ENCODE measurements around the gene SRPX2.
A peak's percentile ranks its signal among the peaks of the same experiment; 100 is the strongest.

SRPX2 gene

DNA sequence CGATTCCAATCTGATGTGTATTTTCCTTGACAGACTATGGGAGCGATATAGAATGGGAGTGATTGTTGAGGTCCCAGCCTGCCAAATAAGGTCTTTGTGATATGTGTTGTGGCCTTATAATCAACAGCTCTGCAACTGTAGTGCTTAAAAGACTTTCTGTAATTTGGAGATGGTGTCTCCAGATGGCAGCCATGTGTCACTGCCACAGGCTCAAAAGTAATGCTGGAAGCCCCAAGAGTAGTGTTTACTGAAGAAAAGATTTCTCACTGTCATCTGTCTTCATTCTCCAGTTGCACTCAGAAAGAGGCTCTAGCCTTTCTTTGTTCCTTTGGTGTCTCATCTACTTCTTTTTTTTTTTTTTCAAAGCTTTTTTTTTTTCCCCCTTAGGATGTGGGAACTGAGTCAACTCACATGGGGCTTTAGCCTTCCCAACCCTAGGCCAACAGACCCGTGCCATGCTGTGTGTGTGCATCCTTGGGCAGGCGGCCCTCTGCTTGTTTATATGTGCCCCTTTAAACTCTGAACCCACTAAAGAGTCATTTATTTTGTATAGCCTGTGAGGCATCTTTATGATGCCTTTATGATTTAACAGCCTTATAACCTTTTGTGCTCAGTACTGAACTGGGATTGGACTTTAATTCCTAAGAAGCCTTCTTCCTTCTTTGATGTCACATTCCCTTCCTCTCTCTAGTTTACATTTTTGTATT is 15.6 kb downstream of the SRPX2 start:
- Histone ChIP-seq H3K4me2 (peak overlapping the region; percentile 6 to 68 (median 50); a peak in 20 of 22 replicates), H4K20me1 (no peaks in the 10 kb centered on the region), H3K27me3 (peaks cover 0 to 35% (median 0%) of the 10 kb centered on the region in 11 experiments; a peak in 3 of 22 replicates), H3K4me1 (peaks cover 15 to 27% (median 18%) of the 10 kb centered on the region in 10 experiments), H3K4me3 (no peak overlapping the region), H3K9me3 (replicated peaks in 1 of 11) (no peaks in the 10 kb centered on the region), H3K9ac (no peak overlapping the region), H3K36me3 (no peaks in the 10 kb centered on the region), H3K27ac (no peak overlapping the region)
- TF ChIP-seq Cebpa-rat (IDR thresholded peaks at IDR 0.05): no peak

DNA sequence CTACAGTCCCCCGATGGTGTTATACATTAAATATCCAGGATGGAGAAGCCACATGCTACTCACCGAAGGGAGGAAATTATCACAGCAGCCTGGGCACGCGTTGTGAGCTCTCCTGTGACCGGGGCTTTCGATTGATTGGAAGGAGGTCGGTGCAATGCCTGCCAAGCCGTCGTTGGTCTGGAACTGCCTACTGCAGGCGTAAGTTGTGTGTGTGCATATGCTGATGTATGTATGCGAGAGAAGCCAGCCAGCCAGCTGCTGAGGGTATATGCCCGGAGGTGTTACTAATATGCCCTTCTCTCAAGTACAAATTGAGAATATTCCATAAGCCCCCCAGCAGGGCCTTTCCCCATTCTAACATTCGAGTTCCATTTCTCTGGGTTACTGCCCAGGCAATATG is 18.2 kb downstream of the SRPX2 start:
- peaks cover 0 to 33% (median 0%) of the 10 kb centered on the region in 11 experiments; a peak in 4 of 22 replicates for H3K27me3 ChIP-seq
- TF ChIP-seq Cebpa-rat (IDR thresholded peaks at IDR 0.05): no peak
- 0 out of 22 replicates have a peak, but pooled peaks cover 0 to 6% (median 0%) of the 10 kb centered on the region in 11 experiments for H4K20me1 ChIP-seq
- H3K4me2 ChIP-seq: no peak overlapping the region
- H3K9me3 ChIP-seq (replicated peaks in 1 of 11): no peaks in the 10 kb centered on the region
- H3K27ac ChIP-seq: no peak overlapping the region
- no peak overlapping the region for H3K9ac ChIP-seq
- H3K4me3 ChIP-seq: no peak overlapping the region
- H3K36me3 ChIP-seq: no peaks in the 10 kb centered on the region
- H3K4me1 ChIP-seq: peaks cover 15 to 27% (median 18%) of the 10 kb centered on the region in 10 experiments

DNA sequence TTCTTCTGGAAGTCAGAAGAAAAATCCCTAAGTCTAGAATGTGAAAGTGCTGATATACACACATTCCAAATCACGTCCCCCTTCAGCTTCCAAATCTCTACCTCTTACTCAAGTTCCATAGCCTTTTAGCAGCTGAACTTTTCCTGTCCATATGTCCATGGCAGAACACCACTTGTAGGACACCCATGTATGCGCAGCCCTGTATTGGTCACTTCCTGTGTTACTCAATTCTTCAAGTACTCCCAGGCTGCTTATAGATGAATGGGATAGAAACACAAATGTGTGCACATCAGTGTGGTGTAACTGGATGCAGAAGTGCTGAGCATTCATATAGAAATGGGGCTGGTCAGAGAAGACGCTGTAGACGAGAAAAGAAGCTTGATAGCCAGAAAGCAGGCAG is 18.8 kb downstream of the SRPX2 start:
- Histone ChIP-seq H3K4me2 (peak overlapping the region in 3 of 11 experiments; percentile 10 to 14 (median 14); a peak in 3 of 22 replicates), H3K4me1 (peaks cover 15 to 26% (median 18%) of the 10 kb centered on the region in 10 experiments), H3K36me3 (no peaks in the 10 kb centered on the region), H3K9ac (no peak overlapping the region), H3K27ac (no peak overlapping the region), H3K27me3 (peaks cover 0 to 37% (median 0%) of the 10 kb centered on the region in 11 experiments; a peak in 4 of 22 replicates), H4K20me1 (0 out of 22 replicates have a peak, but pooled peaks cover 0 to 6% (median 0%) of the 10 kb centered on the region in 11 experiments), H3K9me3 (replicated peaks in 1 of 11) (no peaks in the 10 kb centered on the region), H3K4me3 (no peak overlapping the region)
- no peak for TF ChIP-seq Cebpa-rat (IDR thresholded peaks at IDR 0.05)

DNA sequence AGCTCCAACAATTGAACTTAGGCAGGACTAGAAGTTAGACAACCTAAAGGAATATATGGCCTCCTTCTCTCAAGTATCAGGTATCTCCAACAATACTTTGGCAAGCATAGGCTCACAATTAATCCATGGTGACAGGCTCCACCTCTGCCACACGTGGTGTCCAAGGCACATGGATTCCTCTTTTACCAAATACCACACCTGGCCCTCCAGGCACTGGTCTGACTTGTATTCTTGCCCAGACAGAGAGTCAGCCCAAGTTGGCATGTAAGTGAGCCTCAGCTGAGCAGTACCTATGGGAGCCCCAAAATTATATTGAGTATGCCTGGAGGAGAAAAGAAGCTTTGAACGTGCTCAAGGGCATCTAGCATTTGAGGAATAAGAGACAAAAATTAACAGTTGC is 19.6 kb downstream of the SRPX2 start:
- no peak for TF ChIP-seq Cebpa-rat (IDR thresholded peaks at IDR 0.05)
- H4K20me1 ChIP-seq: 0 out of 22 replicates have a peak, but pooled peaks cover 0 to 6% (median 0%) of the 10 kb centered on the region in 11 experiments
- H3K27ac ChIP-seq: no peak overlapping the region
- no peaks in the 10 kb centered on the region for H3K9me3 ChIP-seq (replicated peaks in 1 of 11)
- H3K27me3 ChIP-seq: peaks cover 0 to 39% (median 0%) of the 10 kb centered on the region in 11 experiments; a peak in 4 of 22 replicates
- no peak overlapping the region for H3K4me2 ChIP-seq
- H3K36me3 ChIP-seq: no peaks in the 10 kb centered on the region
- H3K4me3 ChIP-seq: no peak overlapping the region
- peaks cover 12 to 18% (median 14%) of the 10 kb centered on the region in 10 experiments for H3K4me1 ChIP-seq
- no peak overlapping the region for H3K9ac ChIP-seq

DNA sequence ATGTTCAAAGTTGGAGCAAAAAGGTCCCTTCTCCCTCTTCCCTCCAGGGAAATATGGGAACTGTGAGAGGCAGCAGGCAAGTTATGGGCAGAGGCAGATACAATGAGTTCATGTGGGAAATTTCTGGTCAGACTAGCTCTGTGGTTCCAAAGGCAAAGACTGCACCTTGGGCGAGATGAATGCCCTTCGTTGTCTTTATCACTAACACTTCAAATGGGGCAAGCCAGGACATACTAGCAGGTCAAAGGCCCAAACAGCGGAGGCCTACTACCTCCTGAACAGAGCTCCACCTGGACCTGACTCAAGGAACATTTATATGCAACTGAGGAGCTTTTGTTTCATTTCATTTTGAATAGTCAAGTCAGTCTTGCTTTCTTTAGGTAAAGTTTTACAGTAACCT is 29.0 kb downstream of the SRPX2 start:
- TF ChIP-seq Cebpa-rat (IDR thresholded peaks at IDR 0.05): no peak
- H3K4me3 ChIP-seq: no peak overlapping the region
- H3K27me3 ChIP-seq: peaks cover 0 to 47% (median 0%) of the 10 kb centered on the region in 11 experiments; a peak in 4 of 22 replicates
- H4K20me1 ChIP-seq: peaks cover 0 to 10% (median 0%) of the 10 kb centered on the region in 11 experiments; a peak in 1 of 22 replicates
- H3K9me3 ChIP-seq (replicated peaks in 1 of 11): no peaks in the 10 kb centered on the region
- peak overlapping the region in 5 of 11 experiments; percentile 63 to 80 (median 70); a peak in 4 of 22 replicates for H3K4me2 ChIP-seq
- no peaks in the 10 kb centered on the region for H3K36me3 ChIP-seq
- peaks cover 22 to 30% (median 26%) of the 10 kb centered on the region in 10 experiments for H3K4me1 ChIP-seq
- no peak overlapping the region for H3K9ac ChIP-seq
- no peak overlapping the region for H3K27ac ChIP-seq

DNA sequence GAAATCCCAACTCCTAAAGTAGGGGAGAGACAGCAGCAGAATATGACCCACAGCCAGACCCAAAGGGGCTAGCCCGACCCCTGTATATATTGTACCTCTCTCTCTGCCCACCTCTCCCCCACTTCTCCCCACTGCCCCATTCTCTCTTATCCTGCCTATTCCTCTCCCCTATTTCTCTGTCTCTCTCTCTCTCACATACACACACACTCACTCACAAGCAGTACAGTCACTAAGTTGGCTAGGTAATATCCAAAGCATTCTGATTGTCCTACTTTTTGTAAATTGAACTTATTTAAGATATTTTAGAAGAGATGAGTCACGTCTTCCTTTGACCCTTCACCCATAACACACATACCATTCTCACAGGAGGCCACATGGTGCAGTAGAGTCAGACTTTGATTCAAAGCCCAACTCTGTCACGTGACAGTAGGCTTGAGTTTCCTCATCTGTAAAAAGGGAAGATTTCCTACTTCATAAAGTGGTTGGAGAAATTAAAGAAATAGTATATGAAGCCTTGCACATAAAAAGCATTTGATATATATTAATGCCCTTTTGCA is 29.5 kb downstream of the SRPX2 start:
- H3K9me3 ChIP-seq (replicated peaks in 1 of 11): no peaks in the 10 kb centered on the region
- H3K9ac ChIP-seq: no peak overlapping the region
- H3K4me2 ChIP-seq: peak overlapping the region; percentile 5 to 80 (median 66); a peak in 20 of 22 replicates
- H4K20me1 ChIP-seq: peaks cover 0 to 10% (median 0%) of the 10 kb centered on the region in 11 experiments; a peak in 1 of 22 replicates
- no peaks in the 10 kb centered on the region for H3K36me3 ChIP-seq
- no peak for TF ChIP-seq Cebpa-rat (IDR thresholded peaks at IDR 0.05)
- H3K27me3 ChIP-seq: peaks cover 0 to 52% (median 0%) of the 10 kb centered on the region in 11 experiments; a peak in 4 of 22 replicates
- peak overlapping the region in 1 of 11 experiments; percentile 52; a peak in 1 of 22 replicates for H3K27ac ChIP-seq
- peaks cover 22 to 30% (median 26%) of the 10 kb centered on the region in 10 experiments for H3K4me1 ChIP-seq
- H3K4me3 ChIP-seq: no peak overlapping the region

DNA sequence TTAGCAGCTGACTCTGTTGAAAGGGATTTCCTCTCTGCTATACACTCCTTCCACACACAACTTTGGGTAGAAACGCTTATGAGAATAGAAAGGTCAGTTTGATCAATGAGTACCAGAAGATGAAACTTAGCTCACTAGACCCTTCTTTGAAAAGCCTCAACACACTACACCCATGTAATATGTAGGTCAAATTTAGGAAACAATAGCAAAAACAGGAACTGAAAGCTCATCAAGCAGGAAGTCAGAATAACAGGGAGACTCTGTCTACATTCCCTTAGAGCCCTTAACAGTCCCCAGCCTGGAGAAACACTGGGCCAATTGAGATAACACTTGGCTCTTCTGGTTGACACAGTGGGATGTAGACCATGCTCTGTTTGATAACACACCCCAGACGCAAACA is 30.7 kb downstream of the SRPX2 start:
- no peak overlapping the region for H3K4me3 ChIP-seq
- H3K9ac ChIP-seq: 0 out of 22 replicates have a peak overlapping the region, but pooled peaks of 1 of the 11 experiments have one; percentile 11
- peaks cover 22 to 30% (median 26%) of the 10 kb centered on the region in 10 experiments for H3K4me1 ChIP-seq
- H3K27ac ChIP-seq: peak overlapping the region in 8 of 11 experiments; percentile 1 to 68 (median 40); a peak in 12 of 22 replicates
- TF ChIP-seq Cebpa-rat (IDR thresholded peaks at IDR 0.05): no peak
- H4K20me1 ChIP-seq: peaks cover 0 to 10% (median 0%) of the 10 kb centered on the region in 11 experiments; a peak in 1 of 22 replicates
- H3K9me3 ChIP-seq (replicated peaks in 1 of 11): no peaks in the 10 kb centered on the region
- H3K4me2 ChIP-seq: peak overlapping the region; percentile 38 to 80 (median 66)
- peaks cover 0 to 53% (median 0%) of the 10 kb centered on the region in 11 experiments; a peak in 4 of 22 replicates for H3K27me3 ChIP-seq
- H3K36me3 ChIP-seq: no peaks in the 10 kb centered on the region

DNA sequence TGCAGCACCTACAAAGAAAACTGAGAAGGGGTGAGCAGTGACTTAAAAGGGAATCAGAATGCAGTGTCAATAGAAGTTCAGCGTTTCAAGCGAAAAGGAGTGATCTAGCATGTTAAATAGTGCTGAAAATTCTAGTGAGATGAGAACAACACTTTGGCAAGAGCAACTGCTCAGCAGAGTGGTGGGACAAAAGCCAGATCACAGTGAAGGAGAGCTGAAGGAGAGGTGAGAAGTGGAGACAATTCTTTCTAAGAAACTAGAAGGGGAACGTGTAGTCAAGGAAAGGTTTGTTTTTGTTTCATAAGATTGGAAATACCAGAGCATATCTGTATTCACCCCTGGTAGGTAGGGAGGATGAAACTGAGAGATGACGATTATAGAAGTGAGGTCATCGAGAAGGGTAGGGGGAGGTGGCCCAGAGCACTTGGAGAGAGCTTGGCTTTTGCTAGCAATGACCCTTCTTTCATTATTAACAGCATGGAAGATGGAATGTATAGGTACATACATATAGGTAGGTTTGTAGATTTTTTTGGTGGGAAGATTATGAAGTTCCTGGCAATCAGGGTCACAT is 33.7 kb downstream of the SRPX2 start:
- Histone ChIP-seq H3K4me1 (peaks cover 22 to 30% (median 26%) of the 10 kb centered on the region in 10 experiments), H3K9me3 (replicated peaks in 1 of 11) (no peaks in the 10 kb centered on the region), H3K4me3 (no peak overlapping the region), H4K20me1 (no peaks in the 10 kb centered on the region), H3K4me2 (no peak overlapping the region), H3K36me3 (no peaks in the 10 kb centered on the region), H3K9ac (no peak overlapping the region), H3K27me3 (peaks cover 0 to 34% (median 0%) of the 10 kb centered on the region in 11 experiments; a peak in 4 of 22 replicates), H3K27ac (no peak overlapping the region)
- TF ChIP-seq Cebpa-rat (IDR thresholded peaks at IDR 0.05): no peak

DNA sequence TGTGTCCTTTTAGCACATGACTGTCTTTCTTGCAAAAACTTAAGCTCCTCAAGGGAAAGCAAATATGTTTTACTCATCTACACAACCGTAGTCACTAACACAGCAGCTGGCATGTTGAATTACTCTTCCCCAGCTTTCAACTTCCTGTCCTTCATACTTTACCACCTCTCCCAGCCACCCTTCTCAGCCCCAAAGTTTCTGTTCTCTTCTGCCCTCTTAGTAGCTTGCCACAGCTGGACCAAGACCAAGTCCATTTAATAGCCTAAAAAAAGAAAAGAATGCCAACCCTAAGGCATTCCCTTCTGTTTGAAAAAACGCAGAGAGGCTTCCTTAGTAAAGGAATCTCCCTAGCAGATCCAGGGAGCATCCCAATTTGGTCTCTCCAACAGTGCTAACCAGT is 36.8 kb downstream of the SRPX2 start:
- TF ChIP-seq Cebpa-rat (IDR thresholded peaks at IDR 0.05): no peak
- Histone ChIP-seq H3K4me3 (no peak overlapping the region), H3K9ac (no peak overlapping the region), H3K36me3 (no peaks in the 10 kb centered on the region), H3K9me3 (replicated peaks in 1 of 11) (no peaks in the 10 kb centered on the region), H3K4me2 (no peak overlapping the region), H4K20me1 (no peaks in the 10 kb centered on the region), H3K27ac (no peak overlapping the region), H3K27me3 (peaks cover 0 to 21% (median 0%) of the 10 kb centered on the region in 11 experiments; a peak in 2 of 22 replicates), H3K4me1 (peaks cover 0 to 7% (median 2%) of the 10 kb centered on the region in 10 experiments; a peak in 11 of 20 replicates)
